ENCODE data around the gene USH2A.

DNA sequence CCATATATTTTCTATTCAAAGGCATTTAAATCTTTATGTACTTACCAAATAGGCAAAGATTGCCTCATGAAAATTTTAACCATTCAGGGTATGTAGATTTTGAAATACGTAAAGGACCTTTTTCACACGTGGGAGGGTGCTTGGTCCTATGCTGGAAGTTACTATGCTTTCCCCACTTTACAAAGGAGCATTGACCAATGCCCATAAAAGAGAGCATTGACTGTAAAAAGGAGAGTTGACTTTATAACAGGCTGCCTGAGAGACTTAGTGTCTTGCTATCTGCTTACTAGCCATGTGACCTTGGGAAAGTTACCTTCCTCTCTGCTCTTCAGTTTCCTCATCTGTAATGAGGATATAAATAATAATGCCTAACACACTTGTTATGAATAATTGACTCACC, 346.5 kb downstream of the USH2A start:
- TF ChIP-seq POLR2AphosphoS5 (IDR thresholded peaks at IDR 0.05) (no peak), RAD21 (conservative IDR thresholded peaks at IDR 0.05) (no peak), EZH2 (IDR thresholded peaks at IDR 0.05; ENCODE audit: borderline replicate concordance, insufficient read depth, low read length, poor library complexity, severe bottlenecking) (no peak), TAF1 (IDR thresholded peaks at IDR 0.05; ENCODE audit: low read depth) (no peak), SMC3 (conservative IDR thresholded peaks at IDR 0.05; ENCODE audit: poor library complexity) (no peak)
- TF ChIP-seq, protein P1, sequence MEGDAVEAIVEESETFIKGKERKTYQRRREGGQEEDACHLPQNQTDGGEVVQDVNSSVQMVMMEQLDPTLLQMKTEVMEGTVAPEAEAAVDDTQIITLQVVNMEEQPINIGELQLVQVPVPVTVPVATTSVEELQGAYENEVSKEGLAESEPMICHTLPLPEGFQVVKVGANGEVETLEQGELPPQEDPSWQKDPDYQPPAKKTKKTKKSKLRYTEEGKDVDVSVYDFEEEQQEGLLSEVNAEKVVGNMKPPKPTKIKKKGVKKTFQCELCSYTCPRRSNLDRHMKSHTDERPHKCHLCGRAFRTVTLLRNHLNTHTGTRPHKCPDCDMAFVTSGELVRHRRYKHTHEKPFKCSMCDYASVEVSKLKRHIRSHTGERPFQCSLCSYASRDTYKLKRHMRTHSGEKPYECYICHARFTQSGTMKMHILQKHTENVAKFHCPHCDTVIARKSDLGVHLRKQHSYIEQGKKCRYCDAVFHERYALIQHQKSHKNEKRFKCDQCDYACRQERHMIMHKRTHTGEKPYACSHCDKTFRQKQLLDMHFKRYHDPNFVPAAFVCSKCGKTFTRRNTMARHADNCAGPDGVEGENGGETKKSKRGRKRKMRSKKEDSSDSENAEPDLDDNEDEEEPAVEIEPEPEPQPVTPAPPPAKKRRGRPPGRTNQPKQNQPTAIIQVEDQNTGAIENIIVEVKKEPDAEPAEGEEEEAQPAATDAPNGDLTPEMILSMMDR (IDR thresholded peaks at IDR 0.05; ENCODE audit: poor library complexity, severe bottlenecking): no peak
- TF ChIP-seq, protein P2, sequence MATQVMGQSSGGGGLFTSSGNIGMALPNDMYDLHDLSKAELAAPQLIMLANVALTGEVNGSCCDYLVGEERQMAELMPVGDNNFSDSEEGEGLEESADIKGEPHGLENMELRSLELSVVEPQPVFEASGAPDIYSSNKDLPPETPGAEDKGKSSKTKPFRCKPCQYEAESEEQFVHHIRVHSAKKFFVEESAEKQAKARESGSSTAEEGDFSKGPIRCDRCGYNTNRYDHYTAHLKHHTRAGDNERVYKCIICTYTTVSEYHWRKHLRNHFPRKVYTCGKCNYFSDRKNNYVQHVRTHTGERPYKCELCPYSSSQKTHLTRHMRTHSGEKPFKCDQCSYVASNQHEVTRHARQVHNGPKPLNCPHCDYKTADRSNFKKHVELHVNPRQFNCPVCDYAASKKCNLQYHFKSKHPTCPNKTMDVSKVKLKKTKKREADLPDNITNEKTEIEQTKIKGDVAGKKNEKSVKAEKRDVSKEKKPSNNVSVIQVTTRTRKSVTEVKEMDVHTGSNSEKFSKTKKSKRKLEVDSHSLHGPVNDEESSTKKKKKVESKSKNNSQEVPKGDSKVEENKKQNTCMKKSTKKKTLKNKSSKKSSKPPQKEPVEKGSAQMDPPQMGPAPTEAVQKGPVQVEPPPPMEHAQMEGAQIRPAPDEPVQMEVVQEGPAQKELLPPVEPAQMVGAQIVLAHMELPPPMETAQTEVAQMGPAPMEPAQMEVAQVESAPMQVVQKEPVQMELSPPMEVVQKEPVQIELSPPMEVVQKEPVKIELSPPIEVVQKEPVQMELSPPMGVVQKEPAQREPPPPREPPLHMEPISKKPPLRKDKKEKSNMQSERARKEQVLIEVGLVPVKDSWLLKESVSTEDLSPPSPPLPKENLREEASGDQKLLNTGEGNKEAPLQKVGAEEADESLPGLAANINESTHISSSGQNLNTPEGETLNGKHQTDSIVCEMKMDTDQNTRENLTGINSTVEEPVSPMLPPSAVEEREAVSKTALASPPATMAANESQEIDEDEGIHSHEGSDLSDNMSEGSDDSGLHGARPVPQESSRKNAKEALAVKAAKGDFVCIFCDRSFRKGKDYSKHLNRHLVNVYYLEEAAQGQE (IDR thresholded peaks at IDR 0.05; ENCODE audit: borderline replicate concordance): no peak
